ENCODE results near the gene CLHC1.
A peak's percentile ranks its signal among the peaks of the same experiment; 100 is the strongest.
"Not testable (repeated sequence)": the region's sequence is repeated elsewhere in the genome, so short reads cannot be mapped to it uniquely, and the experiment has no call there.

CLHC1 gene

DNA sequence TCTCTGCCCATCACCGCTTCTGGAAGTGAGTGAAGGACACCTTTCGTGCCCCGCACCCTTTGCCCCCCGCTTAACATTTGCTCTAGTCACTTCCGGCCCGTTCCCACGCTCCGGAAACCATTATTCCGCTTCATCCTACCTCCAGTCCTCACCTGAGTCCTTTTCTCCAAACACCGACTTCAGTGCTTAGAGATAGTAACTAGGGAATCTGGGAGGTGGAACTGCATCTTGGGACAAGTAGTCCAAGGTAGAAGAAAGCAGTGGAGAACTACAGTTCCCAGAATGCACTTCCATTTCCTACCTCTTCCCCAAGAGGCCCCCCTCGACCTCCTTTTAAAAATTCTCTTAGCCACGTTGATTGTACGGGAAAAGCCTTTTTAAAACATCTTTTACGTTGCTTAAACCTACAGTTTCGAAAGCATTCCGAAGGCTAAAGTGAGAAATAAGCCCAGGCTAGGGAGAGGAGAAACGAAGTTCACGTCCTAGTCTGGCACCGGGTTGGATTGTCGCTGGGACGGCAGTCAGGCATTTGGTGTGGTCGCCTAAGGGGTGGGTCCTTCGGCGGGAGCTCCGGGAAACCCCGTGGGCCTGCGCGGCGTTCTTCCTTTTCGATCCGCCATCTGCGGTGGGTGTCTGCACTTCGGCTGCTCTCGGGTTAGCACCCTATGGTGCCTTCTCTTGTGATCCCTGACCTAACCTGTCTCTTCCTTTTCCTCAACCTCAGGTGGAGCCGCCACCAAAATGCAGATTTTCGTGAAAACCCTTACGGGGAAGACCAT is at the start of gene CLHC1, which contains the start of gene RPS27A:
Gene CLHC1 (minus strand): TSS at position 210 of the 779 bp plus-strand sequence. CDS start 9,882 bp downstream, outside the sequence.
Gene RPS27A (plus strand): TSS at position 605 of the 779 bp plus-strand sequence. CDS start 137 bp downstream, at position 742.
- peak; percentile 84 to 92 for DNase-seq

DNA sequence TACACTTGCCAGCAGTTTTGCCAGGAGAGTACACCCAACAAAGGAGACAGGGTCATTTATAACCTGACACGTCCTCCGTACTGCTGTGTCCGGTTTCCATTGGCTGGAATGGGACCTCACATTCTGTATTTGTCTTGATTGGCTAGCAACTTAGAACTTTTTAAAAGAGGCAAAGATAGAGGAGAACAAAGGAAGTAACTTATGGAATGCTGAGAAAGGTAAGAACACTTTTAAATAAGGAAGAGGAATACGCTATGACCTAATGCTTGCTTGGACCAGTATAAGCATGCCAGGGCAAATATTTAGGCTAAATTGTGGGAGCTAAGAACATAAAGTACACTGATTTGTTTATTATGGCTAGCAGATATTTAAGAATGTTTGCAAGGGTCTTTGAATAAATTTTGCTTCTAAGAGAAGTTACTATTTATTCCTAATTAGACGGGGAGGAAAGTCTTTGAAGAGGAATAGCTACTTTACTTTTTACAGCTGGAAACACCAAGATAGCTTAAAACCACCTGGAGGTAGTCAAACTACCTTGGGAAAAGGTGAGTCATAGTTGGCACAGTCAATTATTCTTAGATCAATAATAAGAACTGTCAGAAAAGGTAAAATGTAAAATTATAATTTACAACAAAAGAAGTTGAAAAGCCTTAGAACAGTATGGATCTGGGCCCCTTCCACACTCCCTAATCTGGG is 48.9 kb upstream of the CLHC1 start:
- DNase-seq = not testable (repeated sequence)

DNA sequence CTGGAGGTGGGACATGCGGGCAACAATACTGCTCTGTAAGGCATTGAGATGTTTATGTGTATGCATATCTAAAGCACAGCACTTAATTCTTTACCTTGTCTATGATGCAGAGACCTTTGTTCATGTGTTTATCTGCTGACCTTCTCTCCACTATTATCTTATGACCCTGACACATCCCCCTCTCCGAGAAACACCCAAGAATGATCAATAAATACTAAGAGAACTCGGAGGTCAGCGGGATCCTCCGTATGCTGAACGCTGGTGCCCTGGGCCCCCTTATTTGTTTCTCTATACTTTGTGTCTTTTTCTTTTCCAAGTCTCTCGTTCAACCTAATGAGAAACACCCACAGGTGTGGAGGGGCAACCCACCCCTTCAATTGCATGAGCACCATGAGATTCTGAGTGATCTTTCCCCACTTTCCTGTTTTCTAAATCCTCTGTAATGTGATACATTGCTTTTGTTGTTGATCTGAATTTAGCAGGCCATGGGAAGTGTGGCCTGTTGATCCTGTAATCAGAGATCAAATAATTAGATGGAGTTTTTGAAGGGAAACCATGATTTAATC is 47.8 kb upstream of the CLHC1 start:
- not testable (repeated sequence) for DNase-seq

DNA sequence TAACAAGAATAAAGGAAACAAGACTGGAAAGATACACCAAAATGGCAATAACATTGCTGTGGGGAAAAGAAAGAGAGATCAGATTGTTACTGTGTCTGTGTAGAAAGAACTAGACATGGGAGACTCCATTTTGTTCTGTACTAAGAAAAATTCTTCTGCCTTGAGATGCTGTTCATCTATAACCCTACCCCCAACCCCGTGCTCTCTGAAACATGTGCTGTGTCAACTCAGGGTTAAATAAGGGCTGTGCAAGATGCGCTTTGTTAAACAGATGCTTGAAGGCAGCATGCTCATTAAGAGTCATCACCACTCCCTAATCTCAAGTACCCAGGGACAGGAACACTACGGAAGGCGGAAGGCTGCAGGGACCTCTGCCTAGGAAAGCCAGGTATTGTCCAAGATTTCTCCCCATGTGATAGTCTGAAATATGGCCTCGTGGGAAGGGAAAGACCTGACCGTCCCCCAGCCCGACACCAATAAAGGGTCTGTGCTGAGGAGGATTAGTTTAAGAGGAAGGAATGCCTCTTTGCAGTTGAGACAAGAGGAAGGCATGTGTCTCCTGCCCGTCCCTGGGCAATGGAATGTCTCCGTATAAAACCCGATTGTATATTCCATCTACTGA is 47.2 kb upstream of the CLHC1 start:
- DNase-seq = not testable (repeated sequence)

DNA sequence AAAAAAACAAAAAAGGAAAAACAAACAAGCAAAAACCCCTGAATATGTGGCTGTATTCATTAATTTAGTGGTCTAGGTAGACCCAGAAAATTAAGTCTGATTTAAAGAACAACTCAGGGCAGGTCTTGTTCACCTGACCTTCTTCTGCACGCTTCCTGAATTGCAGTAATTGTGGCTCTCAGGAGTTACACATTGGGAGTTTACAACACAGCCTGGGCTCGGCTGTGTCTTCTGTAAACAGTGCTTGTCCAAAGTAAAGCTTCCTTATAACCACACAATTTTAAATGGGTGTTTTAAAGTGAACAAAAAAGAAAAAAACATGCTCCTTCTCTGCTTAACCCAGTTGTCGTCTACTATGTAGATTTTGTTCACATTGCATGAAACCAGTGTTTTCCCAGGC is 45.2 kb upstream of the CLHC1 start:
- DNase-seq = no peak

DNA sequence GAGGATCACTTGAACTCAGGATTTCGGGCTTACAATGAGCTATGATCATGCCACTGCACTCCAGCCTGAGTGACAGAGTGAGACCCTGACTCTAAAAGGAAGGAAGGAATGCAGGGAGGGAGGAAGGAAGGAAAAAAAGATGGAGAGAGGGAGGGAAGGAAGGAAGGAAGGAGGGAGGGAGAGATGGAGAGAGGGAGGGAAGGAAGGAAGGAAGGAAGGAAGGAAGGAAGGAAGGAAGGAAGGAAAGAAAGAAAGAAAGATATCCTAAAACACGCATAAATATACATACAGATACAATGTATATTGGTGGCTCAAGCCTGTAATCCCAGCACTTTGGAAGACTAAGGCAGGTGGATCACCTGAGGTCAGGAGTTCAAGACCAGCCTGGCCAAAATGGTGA is 42.3 kb upstream of the CLHC1 start:
- DNase-seq = not testable (repeated sequence)

DNA sequence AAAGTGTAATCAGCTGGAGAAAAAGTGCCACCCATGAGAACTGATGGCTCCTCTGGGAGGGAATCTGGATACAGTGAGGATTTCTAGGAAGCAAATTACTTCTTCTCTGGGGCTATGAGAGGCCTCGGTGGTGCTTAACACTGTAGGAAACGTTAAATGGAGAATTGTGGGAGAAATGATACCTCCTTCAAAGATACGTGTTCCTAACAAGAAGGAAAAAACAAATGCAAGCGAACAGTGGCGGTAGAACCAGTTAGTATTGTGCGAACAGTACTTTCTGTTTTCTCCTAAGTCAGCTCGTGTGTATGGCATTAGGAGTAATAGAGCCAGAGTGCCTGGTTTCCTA is 37.5 kb upstream of the CLHC1 start:
- DNase-seq = no peak

DNA sequence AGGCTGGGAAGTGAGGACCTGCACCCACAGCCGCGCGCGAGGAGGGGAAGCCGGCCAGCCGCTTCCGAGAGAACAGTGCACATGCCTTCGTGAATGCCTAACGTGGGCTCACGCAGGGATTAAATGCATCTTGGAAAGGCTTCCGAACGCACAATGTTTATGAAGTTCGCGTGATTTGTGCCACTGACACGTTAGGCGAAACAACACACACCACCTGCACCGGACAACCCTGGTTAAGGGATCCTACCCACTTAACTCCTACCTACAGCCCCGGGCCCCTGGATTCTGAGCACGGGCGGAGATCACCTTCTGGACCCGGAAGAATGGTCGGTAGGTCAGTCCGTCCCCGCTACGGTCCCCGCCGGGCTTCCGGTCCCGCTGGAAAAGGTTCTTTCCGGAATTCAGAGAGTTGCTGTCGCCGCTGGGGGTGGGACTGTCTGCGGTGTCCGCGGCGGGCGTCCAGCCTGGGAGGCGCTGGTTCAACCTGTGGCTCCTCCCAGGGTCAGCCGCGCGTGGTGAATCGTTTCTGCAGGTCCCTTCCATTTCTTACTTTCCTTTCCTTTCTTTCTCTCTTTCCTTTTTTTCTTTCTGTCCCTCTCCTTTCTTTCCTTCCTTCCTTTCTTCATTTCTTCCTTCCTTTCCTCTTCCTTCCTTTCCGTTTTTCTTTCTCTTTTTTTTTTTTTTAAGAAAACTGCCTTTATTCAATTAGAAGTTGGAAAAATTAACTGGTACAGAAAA is 37.0 kb upstream of the CLHC1 start, which contains the start of gene MTIF2:
Gene MTIF2 (minus strand): TSS at position 325 of the 738 bp plus-strand sequence. CDS start 5,373 bp downstream, outside the sequence.
- DNase-seq = peak; percentile 90 to 96

DNA sequence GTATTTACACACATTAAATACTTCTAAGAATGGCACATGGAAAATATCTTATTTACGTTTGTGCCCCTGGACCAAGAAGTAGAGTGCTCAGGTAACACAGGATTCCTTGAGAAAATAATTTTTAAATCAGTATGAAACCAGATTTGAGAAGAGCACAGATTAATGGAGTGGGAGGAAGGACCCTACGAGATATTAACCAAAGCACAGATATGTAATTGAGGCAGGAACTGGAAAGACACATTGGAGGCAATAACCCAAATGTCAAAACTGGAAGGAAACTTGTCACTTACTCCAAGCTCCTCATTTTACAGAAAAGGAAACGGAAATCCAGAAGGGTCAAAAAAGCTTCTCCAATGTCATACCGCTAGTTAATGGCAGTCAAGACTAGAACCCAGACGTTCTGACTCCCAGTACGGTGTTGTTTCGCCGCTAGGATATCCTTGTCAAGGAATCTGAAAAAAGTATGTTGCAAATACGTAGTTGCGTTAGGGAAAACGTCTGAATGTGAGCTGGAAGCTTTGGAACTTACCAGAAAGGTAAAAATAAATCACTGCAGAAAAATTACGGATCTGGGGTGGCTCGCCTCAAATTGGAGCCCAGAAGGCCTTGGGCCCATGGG is 36.3 kb upstream of the CLHC1 start:
- peak in 1 of 2 donors; percentile 15 for DNase-seq

DNA sequence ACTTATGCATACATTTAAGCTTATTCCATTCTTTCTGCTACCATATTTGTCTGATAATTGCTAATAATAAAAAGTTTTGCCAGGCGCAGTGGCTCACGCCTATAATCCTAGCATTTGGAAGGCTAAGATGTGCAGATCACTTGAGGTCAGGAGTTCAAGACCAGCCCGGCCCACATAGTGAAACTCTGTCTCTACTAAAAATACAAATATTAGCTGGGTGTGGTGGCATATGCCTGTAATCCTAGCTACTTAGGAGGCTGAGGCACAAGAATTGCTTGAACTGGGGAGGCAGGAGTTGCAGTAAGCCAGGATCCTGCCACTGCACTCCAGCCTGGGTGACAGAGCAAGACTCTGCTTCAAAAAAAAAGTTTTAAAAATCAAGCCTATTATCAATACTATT is 27.5 kb upstream of the CLHC1 start:
- not testable (repeated sequence) for DNase-seq

DNA sequence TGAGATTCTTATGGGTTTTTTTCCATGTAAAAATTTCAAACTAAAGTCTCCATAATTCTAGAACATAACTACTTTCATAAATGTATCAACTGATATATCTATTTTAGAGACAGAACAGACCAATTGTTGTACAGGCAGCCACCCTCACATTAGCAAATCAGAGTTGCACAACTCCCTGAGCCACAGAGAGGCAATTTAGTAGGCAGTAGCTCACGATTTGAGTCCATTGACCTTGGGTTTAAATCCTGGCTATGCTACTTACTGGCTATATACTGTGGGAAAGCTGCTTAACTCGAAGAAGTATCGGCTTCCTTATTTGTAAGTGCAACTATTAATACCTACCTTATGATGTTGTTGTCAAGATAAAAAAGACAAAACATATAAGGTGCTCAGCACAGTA is 20.7 kb upstream of the CLHC1 start:
- DNase-seq = no peak

DNA sequence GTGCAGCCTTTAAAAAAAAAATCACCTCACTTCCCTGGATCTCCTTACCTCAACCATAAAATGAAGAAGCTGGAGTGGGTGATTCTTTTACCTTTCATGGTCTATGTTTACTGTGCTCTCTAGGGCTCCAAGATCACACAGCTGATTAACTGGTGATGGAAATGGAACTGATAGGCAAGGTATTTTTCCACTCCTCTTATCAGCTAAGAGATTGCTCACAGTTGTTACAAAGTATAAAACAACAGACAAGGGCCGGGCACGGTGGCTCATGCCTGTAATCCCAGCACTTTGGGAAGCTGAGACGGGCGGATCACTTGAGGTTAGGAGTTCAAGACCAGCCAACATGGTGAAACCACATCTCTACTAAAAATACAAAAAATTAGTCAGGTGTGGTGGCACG is 14.9 kb upstream of the CLHC1 start:
- no peak for DNase-seq

DNA sequence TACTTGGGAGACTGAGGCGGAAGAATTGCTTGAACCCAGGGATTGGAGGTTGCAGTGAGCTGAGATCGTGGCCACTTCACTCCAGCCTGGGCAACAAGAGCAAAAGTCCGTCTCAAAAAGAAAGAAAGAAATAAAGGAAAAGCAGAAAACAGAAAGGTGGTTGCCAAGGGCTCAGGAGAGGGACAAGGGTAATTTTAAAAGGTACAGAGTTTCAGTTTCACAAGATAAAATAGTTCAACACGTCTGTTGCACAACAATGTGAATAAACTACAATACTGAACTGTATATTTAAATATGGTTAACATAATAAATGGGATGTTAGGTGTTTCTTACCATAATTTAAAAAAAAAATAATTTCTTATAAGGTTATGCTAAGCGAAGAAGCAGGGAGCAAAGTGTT is 13.3 kb upstream of the CLHC1 start:
- no peak for DNase-seq

DNA sequence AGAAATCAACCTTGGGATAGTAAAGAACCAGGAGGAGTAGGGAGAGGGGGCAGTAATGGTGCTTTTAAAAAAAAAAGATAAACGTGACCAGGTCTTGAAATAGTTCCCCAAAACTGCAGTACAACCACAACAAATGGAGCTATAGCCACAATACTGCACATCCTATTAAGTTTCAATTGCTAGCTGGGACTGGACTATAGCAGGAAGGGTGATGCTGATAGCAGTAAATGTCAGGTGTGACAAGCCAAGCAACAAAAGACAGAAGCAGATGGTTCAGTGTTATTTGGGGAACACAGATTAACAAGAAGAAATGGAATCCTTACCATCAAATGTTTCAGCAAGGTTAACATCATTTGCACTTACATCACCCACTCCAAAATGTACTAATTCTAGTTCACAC is 10.5 kb upstream of the CLHC1 start:
- no peak for DNase-seq

DNA sequence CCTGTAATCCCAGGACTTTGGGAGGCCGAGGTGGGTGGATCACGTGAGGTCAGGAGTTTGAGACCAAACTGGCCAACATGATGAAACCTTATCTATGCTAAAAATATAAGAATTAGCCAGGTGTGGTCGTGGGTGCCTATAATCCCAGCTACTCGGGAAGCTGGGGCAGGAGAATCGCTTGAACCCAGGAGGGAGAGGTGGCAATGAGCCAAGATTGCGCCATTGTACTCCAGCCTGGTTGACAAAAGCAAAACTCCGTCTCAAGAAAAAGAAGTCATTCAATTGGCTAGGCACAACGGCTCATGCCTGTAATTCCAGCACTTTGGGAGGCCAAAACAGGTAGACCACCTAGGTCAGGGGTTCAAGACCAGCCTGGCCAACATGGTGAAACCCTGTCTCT is 9.5 kb upstream of the CLHC1 start:
- DNase-seq = peak in 1 of 2 donors; percentile 12

DNA sequence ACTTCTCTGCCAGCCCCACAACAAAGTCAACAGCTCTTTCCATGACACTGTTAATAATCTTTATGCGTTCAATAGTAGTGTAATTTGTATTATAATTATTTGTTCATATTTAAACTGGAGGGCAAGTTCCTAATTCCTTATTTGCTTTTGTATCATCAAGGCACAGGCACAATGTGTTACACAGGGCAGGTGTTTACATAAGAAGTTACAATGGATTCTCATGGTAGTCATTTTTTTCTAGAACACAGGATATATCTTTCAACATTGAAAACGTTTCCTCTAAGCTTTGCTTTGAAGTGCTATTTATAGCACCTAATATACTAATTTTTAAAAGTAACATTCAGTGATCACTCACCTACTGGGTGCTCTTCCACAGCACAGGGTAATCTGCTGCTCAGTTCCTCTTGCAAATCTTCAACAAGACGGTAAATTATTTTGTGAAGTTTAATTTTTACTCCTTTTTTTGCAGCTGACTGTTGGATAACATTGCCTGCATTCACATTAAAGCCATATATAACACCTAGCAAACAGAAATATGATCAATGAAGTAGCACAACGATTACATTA is 7.6 kb upstream of the CLHC1 start:
- no peak for DNase-seq

DNA sequence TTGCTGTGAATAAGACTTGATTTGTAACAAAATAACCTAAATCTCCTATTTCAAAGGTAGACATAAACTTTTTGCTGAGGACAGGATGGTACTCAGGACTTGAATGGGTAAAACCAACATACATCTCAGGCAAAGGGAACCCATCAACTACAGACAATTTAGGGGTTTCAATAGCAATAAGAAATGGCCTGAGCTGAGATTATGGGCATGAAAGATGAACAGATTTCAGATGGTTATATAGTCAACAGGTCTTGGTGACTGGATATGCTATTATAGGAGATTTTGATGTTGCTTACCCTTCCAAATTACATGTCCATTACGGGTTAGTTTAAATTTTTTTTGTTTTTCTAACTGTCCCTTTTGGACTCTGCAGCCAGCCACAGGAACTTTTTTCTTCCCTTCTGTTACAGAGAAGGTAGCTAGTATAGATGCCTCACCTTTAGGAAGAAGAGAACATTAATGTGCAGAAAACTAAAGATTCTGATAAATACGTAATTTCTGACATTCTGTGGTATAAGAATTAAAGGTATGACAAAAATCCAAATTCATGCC is 5.0 kb upstream of the CLHC1 start:
- DNase-seq = no peak

DNA sequence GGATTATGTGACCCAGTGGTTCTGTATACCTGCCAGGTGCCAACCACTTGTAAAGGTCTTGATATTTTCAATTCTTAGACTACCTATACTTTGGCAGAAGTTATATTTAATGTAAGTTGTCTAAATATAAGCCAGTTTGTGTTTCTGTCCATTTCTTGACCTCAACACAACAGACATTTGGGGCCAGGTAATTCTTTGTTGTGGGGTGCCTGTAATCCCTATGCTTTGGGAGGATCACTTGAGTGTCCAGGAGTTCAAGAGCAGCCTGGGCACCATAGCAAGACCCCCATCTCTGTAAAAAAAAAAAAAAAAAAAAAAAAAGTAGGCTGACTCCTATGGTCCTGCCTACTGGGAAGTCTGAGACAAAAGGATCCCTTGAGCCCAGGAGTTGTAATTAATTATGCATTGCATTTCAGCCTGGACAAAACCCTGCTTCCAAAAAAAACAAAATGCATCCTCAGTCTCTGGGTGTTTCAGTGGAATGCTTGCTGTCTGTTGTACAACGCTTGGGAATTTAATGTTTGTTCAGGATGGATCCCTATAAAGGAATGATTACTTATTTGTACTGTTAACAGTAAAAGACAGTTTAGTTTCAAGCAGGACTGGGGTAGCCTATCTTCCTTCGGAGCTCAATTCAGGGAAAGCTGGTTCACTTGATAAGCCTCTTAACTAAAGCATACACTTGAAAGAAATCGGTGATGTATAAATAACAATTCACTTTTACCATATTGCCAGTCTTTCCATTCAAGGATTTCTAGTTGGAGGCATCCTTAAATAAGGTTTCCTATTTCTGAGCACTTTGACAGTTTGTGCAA is 3.8 kb upstream of the CLHC1 start:
- no peak for DNase-seq

DNA sequence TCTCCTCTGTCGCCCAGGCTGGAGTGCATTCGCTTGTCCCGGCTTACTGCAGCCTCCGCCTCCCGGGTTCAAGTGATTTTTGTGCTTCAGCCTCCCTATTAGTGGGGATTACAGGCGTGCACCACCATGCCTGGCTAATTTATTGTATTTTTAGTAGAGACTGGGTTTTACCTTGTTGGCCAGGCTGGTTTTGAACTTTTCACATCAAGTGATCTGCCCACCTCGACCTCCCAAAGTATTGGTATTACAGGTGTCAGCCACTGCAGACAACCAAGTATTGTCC is 1.5 kb upstream of the CLHC1 start:
- DNase-seq = no peak

DNA sequence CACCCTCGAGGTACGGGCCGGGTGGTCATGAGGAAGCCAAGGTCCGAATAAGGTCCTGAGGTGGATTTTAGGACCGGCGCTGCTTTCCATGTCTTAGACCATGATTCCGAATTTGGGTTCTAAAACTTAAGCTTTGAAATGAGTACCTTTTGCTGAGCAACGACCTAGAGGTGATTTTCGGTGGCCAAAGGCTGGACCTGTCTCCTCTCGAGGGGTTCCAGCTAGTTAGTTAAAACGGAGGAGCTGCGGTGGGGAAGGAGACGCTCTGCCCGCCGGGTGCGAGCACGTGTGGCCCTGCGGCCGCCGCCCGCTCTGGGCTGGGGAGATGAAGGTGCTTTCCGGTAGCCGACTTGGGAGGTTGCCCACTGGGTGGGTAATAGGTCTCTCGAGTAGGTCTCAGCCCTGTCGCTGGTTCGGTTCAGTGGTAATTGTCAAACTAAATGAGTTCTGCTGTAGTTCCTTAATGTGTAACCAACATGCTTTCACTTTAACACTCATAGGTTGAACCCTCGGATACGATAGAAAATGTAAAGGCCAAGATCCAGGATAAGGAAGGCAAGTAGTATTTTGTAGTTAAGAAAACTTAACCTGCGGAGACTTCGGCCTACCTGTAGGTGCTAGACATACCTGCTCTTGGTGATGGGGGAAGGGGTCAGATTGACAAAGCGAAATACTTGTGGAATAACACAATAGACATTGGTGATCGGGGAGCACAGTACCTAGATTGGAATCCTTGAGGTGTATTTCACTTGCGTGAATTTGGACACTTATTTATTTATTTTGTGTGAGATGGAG is 967 bp upstream of the CLHC1 start:
- DNase-seq = peak; percentile 31 to 45

Measured in inflammatory macrophage treated with lipopolysaccharide for 1 hour (primary cell).